ENCODE results near the gene PAX9. TPM values are rescaled to one million over a fixed set of nuclear protein-coding genes. Genes with fewer than 3 reads are reported as not detected.

PAX9 gene
- total RNA-seq, 4 donors from 2014 or later: 0.81 to 11.4 (median 3.0) TPM

GRCh38 chr14:36719823-36720222 lies 58.2 kb downstream of the PAX9 start:
- Histone ChIP-seq H3K4me1 (no peaks in the 10 kb centered on the region), H3K27me3 (no peaks in the 10 kb centered on the region), H3K4me3 (replicated peaks in 1 of 3) (no peak overlapping the region), H3K27ac (no peak overlapping the region), H3K36me3 (no peaks in the 10 kb centered on the region), H3K9me3 (no peaks in the 10 kb centered on the region)
- no peak for TF ChIP-seq POLR2A (IDR thresholded peaks at IDR 0.05)
- TF ChIP-seq, protein P1, sequence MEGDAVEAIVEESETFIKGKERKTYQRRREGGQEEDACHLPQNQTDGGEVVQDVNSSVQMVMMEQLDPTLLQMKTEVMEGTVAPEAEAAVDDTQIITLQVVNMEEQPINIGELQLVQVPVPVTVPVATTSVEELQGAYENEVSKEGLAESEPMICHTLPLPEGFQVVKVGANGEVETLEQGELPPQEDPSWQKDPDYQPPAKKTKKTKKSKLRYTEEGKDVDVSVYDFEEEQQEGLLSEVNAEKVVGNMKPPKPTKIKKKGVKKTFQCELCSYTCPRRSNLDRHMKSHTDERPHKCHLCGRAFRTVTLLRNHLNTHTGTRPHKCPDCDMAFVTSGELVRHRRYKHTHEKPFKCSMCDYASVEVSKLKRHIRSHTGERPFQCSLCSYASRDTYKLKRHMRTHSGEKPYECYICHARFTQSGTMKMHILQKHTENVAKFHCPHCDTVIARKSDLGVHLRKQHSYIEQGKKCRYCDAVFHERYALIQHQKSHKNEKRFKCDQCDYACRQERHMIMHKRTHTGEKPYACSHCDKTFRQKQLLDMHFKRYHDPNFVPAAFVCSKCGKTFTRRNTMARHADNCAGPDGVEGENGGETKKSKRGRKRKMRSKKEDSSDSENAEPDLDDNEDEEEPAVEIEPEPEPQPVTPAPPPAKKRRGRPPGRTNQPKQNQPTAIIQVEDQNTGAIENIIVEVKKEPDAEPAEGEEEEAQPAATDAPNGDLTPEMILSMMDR (IDR thresholded peaks at IDR 0.05): no peak
- 90 to 92% methylated on average over 7 of the region's 7 CpGs for WGBS, 2 donors
- no peak for DNase-seq
- intact Hi-C loops (cut with DNase I): no loop called here

- Histone ChIP-seq H3K36me3 (no peaks in the 10 kb centered on the region), H3K27me3 (no peaks in the 10 kb centered on the region), H3K27ac (no peak overlapping the region), H3K4me1 (no peaks in the 10 kb centered on the region), H3K4me3 (replicated peaks in 1 of 3) (no peak overlapping the region), H3K9me3 (no peaks in the 10 kb centered on the region)
- no peak for TF ChIP-seq POLR2A (IDR thresholded peaks at IDR 0.05)
- TF ChIP-seq, protein P1 (IDR thresholded peaks at IDR 0.05): no peak
- DNase-seq: no peak
- intact Hi-C loops (cut with DNase I): no loop called here
- 75 to 87% methylated on average over 2 of the region's 2 CpGs for WGBS, 2 donors
Measured at GRCh38 chr14:36720657-36721056, 59.0 kb downstream of the PAX9 start.

GRCh38 chr14:36721877-36722276 lies 60.2 kb downstream of the PAX9 start:
- no peaks in the 10 kb centered on the region for H3K36me3 ChIP-seq
- H3K9me3 ChIP-seq: no peaks in the 10 kb centered on the region
- no peak for DNase-seq
- no peaks in the 10 kb centered on the region for H3K4me1 ChIP-seq
- H3K27ac ChIP-seq: no peak overlapping the region
- no peaks in the 10 kb centered on the region for H3K27me3 ChIP-seq
- intact Hi-C loops (cut with DNase I): no loop called here
- no peak overlapping the region for H3K4me3 ChIP-seq (replicated peaks in 1 of 3)
- TF ChIP-seq, protein P1 (IDR thresholded peaks at IDR 0.05): no peak
- TF ChIP-seq POLR2A (IDR thresholded peaks at IDR 0.05): no peak
- WGBS, 2 donors: 78 to 92% methylated on average over 1 of the region's 1 CpG

GRCh38 chr14:36723530-36723929 lies 61.9 kb downstream of the PAX9 start:
- WGBS, 2 donors: 45 to 67% methylated on average over 2 of the region's 2 CpGs
- Histone ChIP-seq H3K36me3 (no peaks in the 10 kb centered on the region), H3K9me3 (no peaks in the 10 kb centered on the region), H3K4me3 (replicated peaks in 1 of 3) (no peak overlapping the region), H3K27ac (no peak overlapping the region), H3K4me1 (no peaks in the 10 kb centered on the region), H3K27me3 (no peaks in the 10 kb centered on the region)
- DNase-seq: no peak
- intact Hi-C loops (cut with DNase I): no loop called here
- TF ChIP-seq, protein P1 (IDR thresholded peaks at IDR 0.05): no peak
- TF ChIP-seq POLR2A (IDR thresholded peaks at IDR 0.05): no peak

DNA sequence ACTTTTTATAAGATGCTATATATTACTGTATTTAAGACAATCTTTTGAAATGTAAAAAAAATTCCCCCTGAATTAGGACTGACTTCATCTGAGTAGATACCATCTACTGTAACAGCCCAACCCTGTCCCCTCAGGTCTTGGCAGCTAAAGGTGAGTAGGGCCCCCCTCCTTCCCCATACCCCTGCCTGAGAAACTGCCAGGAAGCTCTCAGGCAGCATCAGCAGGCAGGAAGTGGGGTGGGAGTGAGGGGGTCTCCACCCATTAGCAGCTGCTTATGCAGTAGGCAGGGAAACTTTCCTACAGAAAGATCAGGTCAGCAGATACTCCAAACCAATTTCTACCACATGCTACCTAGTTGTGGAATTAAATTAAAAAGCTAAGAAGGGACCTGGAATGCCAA lies 62.5 kb downstream of the PAX9 start:
- Histone ChIP-seq H3K27me3 (no peaks in the 10 kb centered on the region), H3K27ac (no peak overlapping the region), H3K9me3 (no peaks in the 10 kb centered on the region), H3K4me3 (replicated peaks in 1 of 3) (no peak overlapping the region), H3K4me1 (no peaks in the 10 kb centered on the region), H3K36me3 (no peaks in the 10 kb centered on the region)
- TF ChIP-seq, protein P1 (IDR thresholded peaks at IDR 0.05): no peak
- TF ChIP-seq POLR2A (IDR thresholded peaks at IDR 0.05): no peak
- no peak for DNase-seq
- intact Hi-C loops (cut with DNase I): no loop called here

All from thyroid gland (tissue), 4 donors.